ENCODE measurements around the gene DDOST.

DNA sequence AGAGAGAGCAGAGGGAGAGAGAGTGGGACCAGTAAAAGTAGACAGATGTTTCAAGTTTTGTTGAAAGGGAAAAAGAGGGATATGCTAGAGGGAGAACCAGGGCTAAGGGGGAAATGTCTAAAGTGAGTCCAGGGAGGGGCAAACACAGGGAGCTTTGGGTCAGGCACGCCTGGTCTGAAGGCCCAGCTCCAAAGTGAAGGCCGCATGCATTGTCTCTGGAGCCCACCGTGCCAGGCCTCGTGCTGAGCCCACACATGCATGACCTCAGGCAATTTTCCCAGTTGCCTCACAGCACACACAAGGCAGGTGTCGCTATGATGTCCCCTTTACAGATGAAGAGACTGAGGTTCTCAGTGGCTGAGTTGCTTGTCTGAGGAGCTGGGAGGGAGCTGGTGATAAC is 40.7 kb upstream of the DDOST start:
- TF ChIP-seq, protein P1, sequence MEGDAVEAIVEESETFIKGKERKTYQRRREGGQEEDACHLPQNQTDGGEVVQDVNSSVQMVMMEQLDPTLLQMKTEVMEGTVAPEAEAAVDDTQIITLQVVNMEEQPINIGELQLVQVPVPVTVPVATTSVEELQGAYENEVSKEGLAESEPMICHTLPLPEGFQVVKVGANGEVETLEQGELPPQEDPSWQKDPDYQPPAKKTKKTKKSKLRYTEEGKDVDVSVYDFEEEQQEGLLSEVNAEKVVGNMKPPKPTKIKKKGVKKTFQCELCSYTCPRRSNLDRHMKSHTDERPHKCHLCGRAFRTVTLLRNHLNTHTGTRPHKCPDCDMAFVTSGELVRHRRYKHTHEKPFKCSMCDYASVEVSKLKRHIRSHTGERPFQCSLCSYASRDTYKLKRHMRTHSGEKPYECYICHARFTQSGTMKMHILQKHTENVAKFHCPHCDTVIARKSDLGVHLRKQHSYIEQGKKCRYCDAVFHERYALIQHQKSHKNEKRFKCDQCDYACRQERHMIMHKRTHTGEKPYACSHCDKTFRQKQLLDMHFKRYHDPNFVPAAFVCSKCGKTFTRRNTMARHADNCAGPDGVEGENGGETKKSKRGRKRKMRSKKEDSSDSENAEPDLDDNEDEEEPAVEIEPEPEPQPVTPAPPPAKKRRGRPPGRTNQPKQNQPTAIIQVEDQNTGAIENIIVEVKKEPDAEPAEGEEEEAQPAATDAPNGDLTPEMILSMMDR (conservative IDR thresholded peaks at IDR 0.05; ENCODE audit: low read length), result no peak
- TF ChIP-seq EZH2phosphoT487 (IDR thresholded peaks at IDR 0.05; ENCODE audit: borderline replicate concordance, low read depth, low read length), result no peak

Data from OCI-LY7 (cell line).